SK-N-SH treated with all-trans-retinoic acid at 6 μM for 48 hours (cell line): ENCODE data around the gene ASTN2.

Source experiments
- ARNTL ChIP-seq: fragments of 450-650 bp; formaldehyde crosslinking; IDR thresholded peaks from 2 replicates; pipeline ENCODE4 v1.5.0; 2020; ENCODE audit warnings: low read depth, mild to moderate bottlenecking, moderate library complexity, borderline replicate concordance
- BACH2 ChIP-seq: fragments of 250-450 bp; sonication (Bioruptor Pico); IDR thresholded peaks from 2 replicates; pipeline ENCODE4 v1.9.0; 2021; ENCODE audit warnings: mild to moderate bottlenecking, borderline replicate concordance
- CREB5 ChIP-seq: fragments of 250-450 bp; sonication (Bioruptor Pico); IDR thresholded peaks from 2 replicates; pipeline ENCODE4 v1.5.1; 2020; ENCODE audit warnings: low read depth, mild to moderate bottlenecking, moderate library complexity
- CSDC2 ChIP-seq: fragments of 250-450 bp; sonication (Bioruptor Pico); IDR thresholded peaks from 2 replicates; pipeline ENCODE4 v1.5.0; 2020; ENCODE audit warnings: mild to moderate bottlenecking, moderate library complexity
- CSRNP3 ChIP-seq: fragments of 250-450 bp; sonication (Bioruptor Pico); IDR thresholded peaks from 2 replicates; pipeline ENCODE4 v1.5.1; 2021; ENCODE audit warnings: mild to moderate bottlenecking, moderate library complexity
- ISL1 ChIP-seq: fragments of 250-450 bp; sonication (Bioruptor Pico); IDR thresholded peaks from 2 replicates; pipeline ENCODE4 v2.1.2; 2022; ENCODE audit warnings: mild to moderate bottlenecking, moderate library complexity
- PATZ1 ChIP-seq: fragments of 250-450 bp; sonication (Bioruptor Pico); IDR thresholded peaks from 2 replicates; pipeline ENCODE4 v1.8.0; 2020; ENCODE audit warnings: mild to moderate bottlenecking, moderate library complexity, borderline replicate concordance
- POU6F1 ChIP-seq: fragments of 250-450 bp; sonication (Bioruptor Pico); IDR thresholded peaks from 2 replicates; pipeline ENCODE4 v1.8.0; 2021; ENCODE audit warnings: low read depth, mild to moderate bottlenecking, moderate library complexity, borderline replicate concordance
- PPARA ChIP-seq: fragments of 250-450 bp; sonication (Bioruptor Pico); IDR thresholded peaks from 2 replicates; pipeline ENCODE4 v1.5.0; 2020; ENCODE audit warnings: mild to moderate bottlenecking, borderline replicate concordance
- RARB ChIP-seq: fragments of 250-450 bp; sonication (Bioruptor Pico); IDR thresholded peaks from 2 replicates; pipeline ENCODE4 v1.8.0; 2021; ENCODE audit warnings: mild to moderate bottlenecking, moderate library complexity
- SNAI2 ChIP-seq: fragments of 250-450 bp; sonication (Bioruptor Pico); IDR thresholded peaks from 2 replicates; pipeline ENCODE4 v1.5.0; 2020; ENCODE audit warnings: mild to moderate bottlenecking, moderate library complexity
- ZFP3 ChIP-seq: fragments of 250-450 bp; sonication (Bioruptor Pico); IDR thresholded peaks from 2 replicates; pipeline ENCODE4 v1.5.0; 2020; ENCODE audit warnings: mild to moderate bottlenecking, moderate library complexity
- ZFP30 ChIP-seq: fragments of 450-650 bp; formaldehyde crosslinking; IDR thresholded peaks from 2 replicates; pipeline ENCODE4 v1.5.0; 2022; ENCODE audit warnings: mild to moderate bottlenecking, moderate library complexity
- ZNF8 ChIP-seq: fragments of 450-650 bp; formaldehyde crosslinking; IDR thresholded peaks from 2 replicates; pipeline ENCODE4 v1.5.0; 2020; ENCODE audit warnings: mild to moderate bottlenecking, moderate library complexity

GRCh38 chr9:117050007-117050406 lies 364.9 kb downstream of the ASTN2 start:
- TF ChIP-seq CSDC2 (CRISPR knock-in tag) = no peak
- no peak for TF ChIP-seq PATZ1 (CRISPR knock-in tag)
- no peak for TF ChIP-seq CREB5
- TF ChIP-seq ARNTL = no peak
- no peak for TF ChIP-seq CSRNP3 (CRISPR knock-in tag)
- TF ChIP-seq ZFP30 (CRISPR knock-in tag) = no peak
- no peak for TF ChIP-seq PPARA (CRISPR knock-in tag)
- no peak for TF ChIP-seq POU6F1 (CRISPR knock-in tag)
- TF ChIP-seq ISL1 = no peak
- TF ChIP-seq RARB (CRISPR knock-in tag) = no peak
- no peak for TF ChIP-seq ZNF8 (CRISPR knock-in tag)
- no peak for TF ChIP-seq ZFP3
- no peak for TF ChIP-seq BACH2 (CRISPR knock-in tag)
- TF ChIP-seq SNAI2 (CRISPR knock-in tag) = no peak
